WTC11 (cell line): ENCODE measurements around the gene PEX10.

Experiments
- FOXK1 ChIP-seq: sonication (generic); formaldehyde crosslinking; IDR thresholded peaks from 2 replicates; pipeline ENCODE4 v1.8.0; 2022; ENCODE audit warnings: mild to moderate bottlenecking, moderate library complexity, missing genetic modification reagents
- SMAD4 ChIP-seq: sonication (generic); formaldehyde crosslinking; IDR thresholded peaks from 2 replicates; pipeline ENCODE4 v1.8.0; 2022; ENCODE audit warnings: mild to moderate bottlenecking, missing genetic modification reagents
- TF ChIP-seq, protein P1 (sequence below): sonication (generic); formaldehyde crosslinking; IDR thresholded peaks from 2 replicates; pipeline ENCODE4 v1.8.1; 2022; ENCODE audit warnings: missing genetic modification reagents, borderline replicate concordance
- TF ChIP-seq, protein P2 (sequence below): fragments of 200-600 bp; IDR thresholded peaks from 2 replicates; pipeline ENCODE4 v1.8.0; 2022; ENCODE audit warnings: antibody characterized with exemption
- TF ChIP-seq, protein P3 (sequence below): sonication (generic); formaldehyde crosslinking; IDR thresholded peaks from 2 replicates; pipeline ENCODE4 v1.8.1; 2023; ENCODE audit warnings: mild to moderate bottlenecking, missing genetic modification reagents, moderate library complexity

DNA sequence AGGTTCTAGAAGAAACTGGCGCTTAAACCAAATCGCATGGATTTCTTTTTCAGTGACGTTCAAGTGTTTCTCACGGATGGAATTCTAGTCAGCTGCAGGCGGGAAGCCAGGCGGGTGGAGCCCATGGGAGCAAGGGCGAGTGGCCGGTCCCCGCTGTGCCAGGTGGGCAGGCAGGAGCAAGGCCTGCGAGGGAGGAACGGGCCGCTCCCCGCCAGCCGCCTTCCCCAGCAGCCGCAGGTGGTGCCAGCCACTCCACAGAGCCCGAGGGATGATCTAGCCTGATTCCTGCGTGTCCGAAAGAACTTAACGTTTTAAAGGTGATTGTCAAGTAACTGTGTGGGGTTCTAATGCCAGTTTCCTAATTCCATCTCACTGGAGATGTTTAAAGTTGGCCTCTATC, 9.1 kb downstream of the PEX10 start:
- no peak for TF ChIP-seq SMAD4
- TF ChIP-seq, protein P1, sequence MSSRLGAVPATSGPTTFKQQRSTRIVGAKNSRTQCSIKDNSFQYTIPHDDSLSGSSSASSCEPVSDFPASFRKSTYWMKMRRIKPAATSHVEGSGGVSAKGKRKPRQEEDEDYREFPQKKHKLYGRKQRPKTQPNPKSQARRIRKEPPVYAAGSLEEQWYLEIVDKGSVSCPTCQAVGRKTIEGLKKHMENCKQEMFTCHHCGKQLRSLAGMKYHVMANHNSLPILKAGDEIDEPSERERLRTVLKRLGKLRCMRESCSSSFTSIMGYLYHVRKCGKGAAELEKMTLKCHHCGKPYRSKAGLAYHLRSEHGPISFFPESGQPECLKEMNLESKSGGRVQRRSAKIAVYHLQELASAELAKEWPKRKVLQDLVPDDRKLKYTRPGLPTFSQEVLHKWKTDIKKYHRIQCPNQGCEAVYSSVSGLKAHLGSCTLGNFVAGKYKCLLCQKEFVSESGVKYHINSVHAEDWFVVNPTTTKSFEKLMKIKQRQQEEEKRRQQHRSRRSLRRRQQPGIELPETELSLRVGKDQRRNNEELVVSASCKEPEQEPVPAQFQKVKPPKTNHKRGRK (CRISPR knock-in tag), result no peak
- TF ChIP-seq, protein P2, sequence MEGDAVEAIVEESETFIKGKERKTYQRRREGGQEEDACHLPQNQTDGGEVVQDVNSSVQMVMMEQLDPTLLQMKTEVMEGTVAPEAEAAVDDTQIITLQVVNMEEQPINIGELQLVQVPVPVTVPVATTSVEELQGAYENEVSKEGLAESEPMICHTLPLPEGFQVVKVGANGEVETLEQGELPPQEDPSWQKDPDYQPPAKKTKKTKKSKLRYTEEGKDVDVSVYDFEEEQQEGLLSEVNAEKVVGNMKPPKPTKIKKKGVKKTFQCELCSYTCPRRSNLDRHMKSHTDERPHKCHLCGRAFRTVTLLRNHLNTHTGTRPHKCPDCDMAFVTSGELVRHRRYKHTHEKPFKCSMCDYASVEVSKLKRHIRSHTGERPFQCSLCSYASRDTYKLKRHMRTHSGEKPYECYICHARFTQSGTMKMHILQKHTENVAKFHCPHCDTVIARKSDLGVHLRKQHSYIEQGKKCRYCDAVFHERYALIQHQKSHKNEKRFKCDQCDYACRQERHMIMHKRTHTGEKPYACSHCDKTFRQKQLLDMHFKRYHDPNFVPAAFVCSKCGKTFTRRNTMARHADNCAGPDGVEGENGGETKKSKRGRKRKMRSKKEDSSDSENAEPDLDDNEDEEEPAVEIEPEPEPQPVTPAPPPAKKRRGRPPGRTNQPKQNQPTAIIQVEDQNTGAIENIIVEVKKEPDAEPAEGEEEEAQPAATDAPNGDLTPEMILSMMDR, result no peak
- TF ChIP-seq FOXK1 (CRISPR knock-in tag), result no peak
- TF ChIP-seq, protein P3, sequence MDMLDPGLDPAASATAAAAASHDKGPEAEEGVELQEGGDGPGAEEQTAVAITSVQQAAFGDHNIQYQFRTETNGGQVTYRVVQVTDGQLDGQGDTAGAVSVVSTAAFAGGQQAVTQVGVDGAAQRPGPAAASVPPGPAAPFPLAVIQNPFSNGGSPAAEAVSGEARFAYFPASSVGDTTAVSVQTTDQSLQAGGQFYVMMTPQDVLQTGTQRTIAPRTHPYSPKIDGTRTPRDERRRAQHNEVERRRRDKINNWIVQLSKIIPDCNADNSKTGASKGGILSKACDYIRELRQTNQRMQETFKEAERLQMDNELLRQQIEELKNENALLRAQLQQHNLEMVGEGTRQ (CRISPR knock-in tag), result no peak
